Cardiac fibroblast (primary cell): Measurements from ENCODE around the gene ARMH2.

ENCODE experiments used
- DNase-seq, 2 donors: peaks; one replicate each; pipeline versions ENCODE4 v3.0.0 to v3.0.0-alpha.2; 2010; ENCODE audit warnings: low read depth in 2 of 2
- H3K4me3 ChIP-seq, 2 donors: replicated peaks in 1 of 2; 1 replicate in 1 of 2; 2 replicates in 1 of 2; pipeline ENCODE4 v1.5.1; 2011; ENCODE audit warnings: low read depth in 2 of 2, low read length in 2 of 2, mild to moderate bottlenecking in 2 of 2, moderate library complexity in 1 of 2
- TF ChIP-seq, protein P1 (sequence below): IDR thresholded peaks from one replicate; pipeline ENCODE4 v1.5.1; 2011; ENCODE audit warnings: low read depth, mild to moderate bottlenecking, low read length, inconsistent platforms

Gene ARMH2

DNA sequence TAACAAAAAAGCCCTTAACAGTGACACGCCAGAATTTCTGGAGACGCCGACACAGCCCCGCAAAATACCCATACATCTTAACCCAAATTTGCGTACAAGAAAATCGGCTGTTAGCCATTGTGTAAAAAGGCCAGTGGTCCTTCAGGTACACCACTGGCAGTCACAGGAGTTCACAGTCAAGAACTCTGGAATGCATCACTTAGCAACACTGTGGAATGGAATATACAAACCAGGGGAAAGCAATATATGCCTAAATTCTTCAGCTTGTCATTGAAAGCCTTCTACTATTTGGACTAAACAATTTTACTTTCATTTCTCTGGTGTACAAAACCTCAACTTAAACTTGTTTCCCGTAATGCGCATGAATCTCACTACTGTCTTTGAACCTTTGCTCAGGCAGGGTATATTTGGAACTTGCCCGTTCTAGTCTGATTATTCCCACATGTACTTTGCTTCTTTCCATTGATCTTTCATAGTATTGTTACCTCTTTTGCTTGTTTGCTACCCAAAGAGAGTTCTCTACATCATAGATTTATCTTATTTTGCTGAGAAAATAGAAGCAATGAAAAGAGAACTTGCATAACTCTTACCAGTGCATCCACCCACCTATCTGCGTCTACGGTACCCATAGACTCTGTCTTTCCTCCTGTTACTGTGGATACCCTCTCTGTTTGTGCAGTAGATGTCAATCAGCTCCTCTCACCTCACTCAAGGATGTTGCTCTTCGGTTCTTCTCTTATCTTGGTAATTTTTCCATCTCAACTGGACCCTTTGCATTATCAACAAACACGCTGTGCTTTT is at the start of gene ARMH2:
ARMH2 (minus strand) TSS at position 178 of the 801 bp plus-strand sequence; CDS start at position 118, 60 bp downstream.
- no peak for DNase-seq
- TF ChIP-seq, protein P1, sequence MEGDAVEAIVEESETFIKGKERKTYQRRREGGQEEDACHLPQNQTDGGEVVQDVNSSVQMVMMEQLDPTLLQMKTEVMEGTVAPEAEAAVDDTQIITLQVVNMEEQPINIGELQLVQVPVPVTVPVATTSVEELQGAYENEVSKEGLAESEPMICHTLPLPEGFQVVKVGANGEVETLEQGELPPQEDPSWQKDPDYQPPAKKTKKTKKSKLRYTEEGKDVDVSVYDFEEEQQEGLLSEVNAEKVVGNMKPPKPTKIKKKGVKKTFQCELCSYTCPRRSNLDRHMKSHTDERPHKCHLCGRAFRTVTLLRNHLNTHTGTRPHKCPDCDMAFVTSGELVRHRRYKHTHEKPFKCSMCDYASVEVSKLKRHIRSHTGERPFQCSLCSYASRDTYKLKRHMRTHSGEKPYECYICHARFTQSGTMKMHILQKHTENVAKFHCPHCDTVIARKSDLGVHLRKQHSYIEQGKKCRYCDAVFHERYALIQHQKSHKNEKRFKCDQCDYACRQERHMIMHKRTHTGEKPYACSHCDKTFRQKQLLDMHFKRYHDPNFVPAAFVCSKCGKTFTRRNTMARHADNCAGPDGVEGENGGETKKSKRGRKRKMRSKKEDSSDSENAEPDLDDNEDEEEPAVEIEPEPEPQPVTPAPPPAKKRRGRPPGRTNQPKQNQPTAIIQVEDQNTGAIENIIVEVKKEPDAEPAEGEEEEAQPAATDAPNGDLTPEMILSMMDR: no peak
- H3K4me3 ChIP-seq: no peak within 1 kb of the TSS

DNA sequence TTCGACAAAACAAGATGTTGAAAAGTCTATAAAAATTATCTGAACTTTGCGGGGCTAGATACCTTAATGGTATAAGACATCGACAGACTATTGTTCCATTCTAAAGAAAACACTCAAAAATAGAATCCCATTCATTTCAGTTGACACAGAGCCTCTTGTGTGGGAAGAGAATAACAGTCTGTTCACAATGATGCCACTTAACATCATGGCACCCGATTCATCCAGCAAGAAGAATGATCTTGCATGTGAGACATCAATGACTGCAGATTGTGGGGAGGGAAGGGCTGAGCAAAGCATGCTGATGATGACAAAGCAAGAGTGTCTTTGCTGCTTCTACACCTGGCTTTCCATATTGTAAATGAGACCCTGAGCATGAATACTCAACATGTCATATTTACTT is 49.7 kb upstream of the ARMH2 start:
- no peak for DNase-seq
- TF ChIP-seq, protein P1: no peak
- no peak overlapping the region for H3K4me3 ChIP-seq

DNA sequence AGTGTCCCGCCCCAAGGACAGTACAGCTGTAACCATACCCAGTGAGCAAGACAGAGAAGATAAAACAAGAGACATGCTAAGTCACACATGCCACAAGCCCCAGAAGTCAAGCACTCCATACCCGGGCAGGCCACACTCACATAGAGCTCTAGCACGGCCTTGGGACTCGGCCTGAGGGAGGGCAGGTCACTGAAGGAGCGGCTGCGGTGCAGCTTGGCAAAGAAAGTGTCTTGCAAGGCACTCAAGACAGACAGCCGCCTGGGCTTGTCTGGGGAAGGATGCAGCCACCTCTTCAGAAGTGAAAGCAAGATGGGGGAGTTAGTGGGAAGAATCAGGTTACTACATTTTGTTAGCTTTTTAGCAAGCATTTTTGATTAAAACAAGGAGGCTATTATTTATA is 48.7 kb upstream of the ARMH2 start:
- TF ChIP-seq, protein P1: no peak
- no peak overlapping the region for H3K4me3 ChIP-seq
- DNase-seq: no peak

DNA sequence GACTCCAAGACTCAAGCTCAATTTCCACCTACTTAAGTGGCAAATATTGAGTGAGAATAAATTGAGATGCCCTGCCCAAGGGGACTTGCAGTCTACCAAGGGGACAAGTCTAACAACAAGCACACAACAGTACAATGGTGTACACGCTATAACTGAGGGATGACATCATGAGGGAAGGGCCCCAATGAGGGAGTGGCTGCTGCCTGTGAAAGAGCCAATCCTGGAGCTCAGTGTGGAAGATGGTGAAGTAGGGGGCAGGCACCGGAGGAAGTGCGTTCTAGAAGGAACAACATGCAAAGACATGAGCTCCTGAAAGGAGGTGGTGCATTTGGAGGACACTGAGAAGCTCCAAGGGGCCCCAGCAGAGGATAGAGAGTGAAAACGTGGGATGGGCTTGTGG is 46.9 kb upstream of the ARMH2 start:
- no peak overlapping the region for H3K4me3 ChIP-seq
- DNase-seq: no peak
- TF ChIP-seq, protein P1: no peak

DNA sequence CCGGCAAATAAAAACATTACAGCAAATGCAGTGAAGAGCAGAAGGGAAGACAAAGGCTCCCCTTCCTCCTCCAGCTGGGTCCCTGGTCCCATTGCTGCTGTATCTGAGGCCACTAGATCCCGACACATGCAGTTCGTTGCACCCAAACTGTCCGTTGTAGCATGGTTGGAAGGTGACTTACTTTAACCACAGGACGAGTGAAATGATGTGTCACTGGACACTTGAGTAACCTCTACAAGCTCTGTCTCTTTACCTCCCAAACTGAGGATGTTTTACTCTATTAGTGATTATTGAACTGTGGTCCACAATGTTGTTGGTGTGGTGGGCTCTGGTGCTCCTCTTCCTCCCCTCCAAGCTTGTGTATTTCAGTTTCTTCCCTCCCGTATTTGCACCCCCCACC is 46.2 kb upstream of the ARMH2 start:
- H3K4me3 ChIP-seq: no peak overlapping the region
- TF ChIP-seq, protein P1: no peak
- DNase-seq: no peak

DNA sequence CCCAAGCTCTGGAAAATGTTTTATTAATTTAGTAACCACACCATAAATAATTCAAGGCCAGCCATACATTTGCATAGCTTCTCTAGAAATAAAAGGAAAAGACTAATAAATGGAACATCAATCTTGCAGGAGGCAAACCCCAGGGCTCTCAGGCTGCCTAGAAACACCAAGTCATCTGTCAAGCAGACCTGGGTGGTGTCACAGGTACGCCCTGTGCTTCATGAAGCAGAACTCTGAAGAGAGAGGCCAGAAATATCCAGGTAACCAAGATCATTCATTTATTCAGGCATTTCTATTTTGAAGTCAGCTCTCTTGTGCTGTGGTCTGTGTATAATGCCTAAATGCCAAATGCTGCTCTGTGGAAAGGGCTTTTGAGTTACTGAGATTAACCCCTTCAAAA is 45.3 kb upstream of the ARMH2 start:
- DNase-seq: no peak
- no peak overlapping the region for H3K4me3 ChIP-seq
- TF ChIP-seq, protein P1: no peak
